PFSK-1 (cell line): Measurements from ENCODE around the gene PRRX1.

Experiments
- POLR2AphosphoS5 ChIP-seq: IDR thresholded peaks from 2 replicates; pipeline ENCODE4 v1.6.1; 2012; ENCODE audit warnings: low read depth, mild to moderate bottlenecking, control low read depth, low read length, moderate library complexity
- REST ChIP-seq, 2 experiments: IDR thresholded peaks; 2 replicates each; pipeline versions ENCODE4 v1.6.1 to v1.8.0; 2011 to 2012; ENCODE audit warnings: low read depth in 2 of 2, low read length in 2 of 2, control low read depth in 1 of 2, inconsistent platforms in 1 of 2, mild to moderate bottlenecking in 1 of 2, moderate library complexity in 1 of 2; ENCODE audit not compliant: insufficient read depth in 1 of 2
- SIN3A ChIP-seq: IDR thresholded peaks from 2 replicates; pipeline ENCODE4 v1.6.1; 2012; ENCODE audit warnings: mild to moderate bottlenecking, low read length, moderate library complexity, borderline replicate concordance; ENCODE audit not compliant: insufficient read depth
- TAF1 ChIP-seq: IDR thresholded peaks from 2 replicates; pipeline ENCODE4 v1.6.1; 2012; ENCODE audit warnings: low read length, control low read depth, borderline replicate concordance; ENCODE audit not compliant: insufficient read depth

GRCh38 chr1:170670802-170671628 lies 7.1 kb downstream of the PRRX1 start:
- no peak for TF ChIP-seq REST (IDR thresholded peaks at IDR 0.05; ENCODE audit: insufficient read depth in 1 of 2, low read depth in 2 of 2, low read length in 2 of 2)
- TF ChIP-seq TAF1 = no peak
- TF ChIP-seq POLR2AphosphoS5 = no peak
- TF ChIP-seq SIN3A = no peak
